A204.1 (cell line): Measurements from ENCODE around the gene OXER1.
"Not testable (repeated sequence)": the region's sequence is repeated elsewhere in the genome, so short reads cannot be mapped to it uniquely, and the experiment has no call there.

Source experiments
- FAIRE-seq: peaks from 2 replicates; lab custom pipeline; 2012; peaks lifted over from hg19 to GRCh38; lab: Jason Lieb, UNC

The OXER1 gene

GRCh38 chr2:42752314-42752713 lies 11.6 kb downstream of the OXER1 start:
- FAIRE-seq = no peak

GRCh38 chr2:42748840-42749239 lies 15.1 kb downstream of the OXER1 start:
- FAIRE-seq = no peak

- no peak for FAIRE-seq
Observed at GRCh38 chr2:42747422-42747821, 16.5 kb downstream of the OXER1 start.

- FAIRE-seq = no peak
Observed at GRCh38 chr2:42744545-42745082, 19.3 kb downstream of the OXER1 start.

GRCh38 chr2:42743659-42743990 lies 20.3 kb downstream of the OXER1 start:
- FAIRE-seq = no peak

- FAIRE-seq = peak; percentile 3
Observed at GRCh38 chr2:42742740-42743658, 20.9 kb downstream of the OXER1 start.

GRCh38 chr2:42741140-42741539 lies 22.8 kb downstream of the OXER1 start:
- FAIRE-seq = no peak

- no peak for FAIRE-seq
Observed at GRCh38 chr2:42736598-42737322, 27.2 kb downstream of the OXER1 start.

- no peak for FAIRE-seq
Observed at GRCh38 chr2:42733852-42734251, 30.1 kb downstream of the OXER1 start.

GRCh38 chr2:42731316-42731715 lies 32.6 kb downstream of the OXER1 start:
- FAIRE-seq = not testable (repeated sequence)

GRCh38 chr2:42726680-42727079 lies 37.3 kb downstream of the OXER1 start:
- no peak for FAIRE-seq

- FAIRE-seq = no peak
Observed at GRCh38 chr2:42725657-42726056, 38.3 kb downstream of the OXER1 start.

GRCh38 chr2:42724886-42725285 lies 39.0 kb downstream of the OXER1 start:
- no peak for FAIRE-seq

GRCh38 chr2:42723465-42723864 lies 40.5 kb downstream of the OXER1 start:
- no peak for FAIRE-seq

- no peak for FAIRE-seq
Observed at GRCh38 chr2:42722320-42723190, 41.4 kb downstream of the OXER1 start.

GRCh38 chr2:42721898-42722297 lies 42.0 kb downstream of the OXER1 start:
- FAIRE-seq = no peak

- FAIRE-seq = no peak
Observed at GRCh38 chr2:42714686-42715085, 49.2 kb downstream of the OXER1 start.

- no peak for FAIRE-seq
Observed at GRCh38 chr2:42713920-42714319, 50.0 kb downstream of the OXER1 start.

GRCh38 chr2:42712934-42713333 lies 51.0 kb downstream of the OXER1 start:
- FAIRE-seq = no peak
